Measurements from ENCODE around the gene CEP162.
"Not testable (repeated sequence)": the region's sequence is repeated elsewhere in the genome, so short reads cannot be mapped to it uniquely, and the experiment has no call there.

CEP162 gene

DNA sequence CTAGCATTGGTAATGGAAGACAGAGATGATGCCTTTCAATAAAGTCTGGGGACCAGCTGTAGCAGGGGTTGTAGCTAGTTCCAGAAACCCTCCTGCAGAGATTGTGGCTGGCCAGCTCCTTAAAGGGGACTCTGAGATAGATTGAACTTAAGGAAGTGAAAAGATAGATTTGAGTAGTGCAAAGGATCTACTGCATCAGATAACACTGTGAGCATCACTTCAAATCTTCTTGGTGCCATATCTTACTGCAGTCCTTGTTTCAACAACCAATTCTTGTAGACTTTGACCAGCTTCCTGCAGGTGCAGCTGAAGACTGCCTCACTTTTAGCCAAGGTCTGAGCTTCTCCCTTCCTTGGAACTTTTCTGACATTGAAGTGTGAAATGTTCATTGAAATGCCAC lies 14.8 kb upstream of the CEP162 start:
- no peak for DNase-seq (ENCODE audit: low read depth)

DNA sequence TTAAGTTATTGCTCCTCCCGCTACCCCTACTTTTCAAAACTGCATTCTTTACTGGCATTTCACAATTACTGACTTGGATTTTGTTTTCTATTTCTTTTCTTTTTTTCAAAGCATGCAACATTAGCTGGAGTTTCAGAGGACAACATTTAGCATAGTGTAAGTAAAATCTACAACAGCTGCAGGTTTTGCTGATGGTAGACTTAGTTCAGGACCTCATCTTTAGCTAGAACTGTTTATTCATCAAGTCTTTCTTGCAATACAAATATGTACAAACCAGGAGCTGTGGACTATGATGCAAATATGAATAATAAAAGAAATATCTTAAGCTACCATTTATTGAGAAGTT lies 728 bp upstream of the CEP162 start:
- DNase-seq (ENCODE audit: low read depth): no peak

GRCh38 chr6:84227044-84227433 lies 404 bp downstream of the CEP162 start:
- no peak for DNase-seq (ENCODE audit: low read depth)

GRCh38 chr6:84224251-84224650 lies 3.2 kb downstream of the CEP162 start:
- DNase-seq (ENCODE audit: low read depth): peak; percentile 14

- DNase-seq (ENCODE audit: low read depth): peak; percentile 8
These were observed 3.8 kb downstream of the CEP162 start for GRCh38 chr6:84223608-84224007.

- DNase-seq (ENCODE audit: low read depth): no peak
These were observed 5.0 kb downstream of the CEP162 start for GRCh38 chr6:84222426-84222825.

- peak; percentile 33 for DNase-seq (ENCODE audit: low read depth)
These were observed 6.5 kb downstream of the CEP162 start for GRCh38 chr6:84220809-84221409.

GRCh38 chr6:84218091-84218490 lies 9.4 kb downstream of the CEP162 start:
- no peak for DNase-seq (ENCODE audit: low read depth)

DNA sequence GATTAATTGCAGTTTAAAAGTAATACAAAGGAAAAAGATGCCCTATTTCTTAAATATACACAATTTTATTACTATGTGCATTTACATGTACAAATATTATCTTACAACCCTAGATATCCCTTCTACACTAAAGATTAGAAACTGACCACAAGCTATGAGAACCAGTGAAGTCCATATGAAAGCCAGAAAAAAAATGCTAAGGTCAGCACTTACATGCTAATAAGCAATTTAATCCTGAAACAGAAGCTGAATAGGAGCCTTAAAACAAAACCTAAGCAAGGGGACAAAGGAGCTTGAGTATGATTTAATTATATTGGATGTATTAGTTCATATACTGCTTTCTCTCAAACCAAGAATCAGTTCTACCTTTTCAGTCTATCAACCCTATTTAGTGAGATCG lies 14.2 kb downstream of the CEP162 start:
- DNase-seq (ENCODE audit: low read depth): no peak

GRCh38 chr6:84204011-84204410 lies 23.4 kb downstream of the CEP162 start:
- DNase-seq (ENCODE audit: low read depth): no peak

- DNase-seq (ENCODE audit: low read depth): not testable (repeated sequence)
These were observed 27.5 kb downstream of the CEP162 start for GRCh38 chr6:84199987-84200386.

GRCh38 chr6:84197708-84198107 lies 29.7 kb downstream of the CEP162 start:
- DNase-seq (ENCODE audit: low read depth): no peak

DNA sequence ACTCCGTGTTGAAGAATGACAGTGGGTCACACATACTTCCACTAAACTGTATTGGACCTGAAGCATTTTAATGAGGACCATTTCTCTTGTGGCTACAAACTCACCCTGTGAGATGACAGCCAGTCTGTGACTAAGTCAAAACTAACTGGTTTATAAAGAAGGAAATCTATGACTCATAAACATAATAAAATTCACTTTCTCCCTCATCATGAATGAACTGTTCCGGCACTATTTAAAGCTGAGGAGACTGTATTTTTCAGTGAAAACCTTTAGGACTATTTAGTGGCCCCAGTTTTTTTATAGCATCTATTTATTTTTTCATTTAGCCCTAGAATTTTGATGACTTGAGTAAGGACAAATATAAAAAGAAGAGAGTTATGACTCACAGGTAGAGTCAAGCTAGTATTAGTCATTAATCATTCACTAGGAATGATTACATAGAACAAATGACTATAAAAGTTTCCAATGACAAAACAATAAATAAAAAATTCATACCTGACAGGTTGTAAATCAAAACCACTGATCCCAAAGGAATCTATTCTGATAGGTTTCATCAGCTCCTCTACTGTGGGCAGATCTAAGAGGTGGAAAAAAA lies 34.2 kb downstream of the CEP162 start:
- DNase-seq (ENCODE audit: low read depth): peak; percentile 24

GRCh38 chr6:84191802-84192201 lies 35.6 kb downstream of the CEP162 start:
- DNase-seq (ENCODE audit: low read depth): no peak

GRCh38 chr6:84189356-84189755 lies 38.1 kb downstream of the CEP162 start:
- DNase-seq (ENCODE audit: low read depth): not testable (repeated sequence)

GRCh38 chr6:84183430-84183829 lies 44.0 kb downstream of the CEP162 start:
- no peak for DNase-seq (ENCODE audit: low read depth)

DNA sequence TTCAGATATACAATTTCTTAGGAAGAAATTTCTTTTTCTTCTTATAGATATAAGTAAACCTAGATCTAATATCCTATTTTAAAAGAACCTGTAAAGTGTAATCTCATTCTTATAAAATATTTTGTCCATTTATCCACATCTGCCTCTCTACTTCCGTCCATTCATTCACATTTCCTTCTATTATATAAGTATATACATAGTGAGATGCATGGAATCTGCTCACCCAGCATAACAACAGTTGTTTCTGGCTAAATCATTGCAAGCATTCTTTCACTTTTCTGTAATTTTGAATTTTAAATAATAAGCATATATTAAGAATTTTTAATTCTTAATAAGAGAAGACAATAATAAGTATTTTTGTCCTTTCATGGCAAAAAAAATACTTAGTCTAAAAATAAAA lies 45.4 kb downstream of the CEP162 start:
- no peak for DNase-seq (ENCODE audit: low read depth)

DNA sequence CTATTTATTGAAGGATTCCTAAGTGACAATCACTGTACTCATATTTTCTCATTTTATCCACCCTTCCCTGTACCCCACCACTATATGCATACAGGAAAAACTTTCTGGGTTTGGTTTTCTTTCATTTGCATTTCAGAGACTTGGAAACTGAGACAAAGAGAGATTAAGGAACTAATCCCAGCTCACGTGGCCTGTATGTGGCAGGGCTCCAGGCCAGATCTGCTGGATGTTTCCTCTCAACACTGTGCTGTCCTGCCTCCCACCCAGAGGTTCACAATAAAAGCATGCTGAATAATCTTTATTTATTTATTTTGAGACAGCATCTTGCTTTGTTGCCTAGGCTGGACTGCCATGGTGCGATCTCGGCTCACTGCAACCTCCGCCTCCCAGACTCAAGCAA lies 50.2 kb downstream of the CEP162 start:
- DNase-seq (ENCODE audit: low read depth): no peak

GRCh38 chr6:84172574-84172973 lies 54.9 kb downstream of the CEP162 start:
- no peak for DNase-seq (ENCODE audit: low read depth)

- peak; percentile 3 for DNase-seq (ENCODE audit: low read depth)
These were observed 55.4 kb downstream of the CEP162 start for GRCh38 chr6:84172080-84172479.

GRCh38 chr6:84167457-84167856 lies 60.0 kb downstream of the CEP162 start:
- DNase-seq (ENCODE audit: low read depth): no peak

DNA sequence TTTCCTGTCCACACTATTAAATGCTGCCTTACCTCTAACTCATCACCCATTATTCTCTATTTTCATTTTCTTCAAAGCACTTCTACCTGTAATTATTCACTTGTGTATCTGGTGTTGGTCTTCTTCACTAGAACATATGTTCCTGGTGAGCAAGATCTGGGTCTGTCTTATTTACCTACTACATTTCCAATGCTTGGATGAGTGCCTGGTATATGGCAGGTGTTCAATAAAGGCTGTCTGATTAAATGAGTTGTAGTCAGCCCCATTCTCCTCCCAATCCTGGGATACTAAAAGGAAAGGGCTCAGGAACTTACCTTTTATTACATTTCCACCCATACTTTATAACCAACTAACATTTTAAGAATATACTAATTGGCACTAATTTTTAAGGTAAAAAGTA lies 61.0 kb downstream of the CEP162 start:
- DNase-seq (ENCODE audit: low read depth): no peak

DNA sequence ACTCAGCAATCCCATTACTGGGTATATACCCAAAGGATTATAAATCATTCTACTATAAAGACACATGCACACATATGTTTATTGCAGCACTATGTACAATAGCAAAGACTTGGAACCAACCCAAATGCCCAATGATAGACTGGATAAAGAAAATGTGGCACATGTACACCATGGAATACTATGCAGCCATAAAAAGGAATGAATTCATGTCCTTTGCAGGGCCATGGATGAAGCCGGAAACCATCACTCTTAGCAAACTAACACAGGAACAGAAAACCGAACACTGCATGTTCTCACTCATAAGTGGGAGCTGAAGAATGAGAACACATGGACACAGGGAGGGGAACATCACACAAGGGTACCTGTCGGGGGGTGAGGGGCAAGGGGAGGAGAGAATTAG lies 63.1 kb downstream of the CEP162 start:
- not testable (repeated sequence) for DNase-seq (ENCODE audit: low read depth)

DNA sequence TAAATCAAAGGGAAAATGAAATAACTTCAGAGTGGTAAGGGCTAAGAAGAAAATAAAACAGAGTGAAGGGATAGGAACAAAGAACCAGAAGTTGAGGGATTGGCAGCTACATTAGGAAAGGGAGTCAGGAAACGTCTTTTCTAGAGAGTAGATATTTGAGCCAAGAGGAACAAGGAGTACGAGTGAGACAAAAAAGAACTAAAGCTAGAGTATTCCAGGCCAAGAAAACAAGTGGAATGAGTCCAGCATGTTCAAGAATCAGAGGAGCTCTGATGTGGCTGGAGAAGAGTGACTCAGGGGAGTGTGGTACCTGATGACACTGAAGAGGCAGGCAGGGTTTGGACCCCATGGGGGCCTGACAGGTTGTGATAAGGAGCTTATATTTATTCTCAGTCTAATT lies 66.3 kb downstream of the CEP162 start:
- DNase-seq (ENCODE audit: low read depth): no peak

Measured in amniotic epithelial cell (primary cell).